GM19238 (cell line): ENCODE data around the gene SNX10.

Experiments used
- DNase-seq: peaks from one replicate; pipeline ENCODE4 v3.0.0; 2011; ENCODE audit warnings: low spot score; ENCODE audit not compliant: insufficient read length

Gene SNX10

DNA sequence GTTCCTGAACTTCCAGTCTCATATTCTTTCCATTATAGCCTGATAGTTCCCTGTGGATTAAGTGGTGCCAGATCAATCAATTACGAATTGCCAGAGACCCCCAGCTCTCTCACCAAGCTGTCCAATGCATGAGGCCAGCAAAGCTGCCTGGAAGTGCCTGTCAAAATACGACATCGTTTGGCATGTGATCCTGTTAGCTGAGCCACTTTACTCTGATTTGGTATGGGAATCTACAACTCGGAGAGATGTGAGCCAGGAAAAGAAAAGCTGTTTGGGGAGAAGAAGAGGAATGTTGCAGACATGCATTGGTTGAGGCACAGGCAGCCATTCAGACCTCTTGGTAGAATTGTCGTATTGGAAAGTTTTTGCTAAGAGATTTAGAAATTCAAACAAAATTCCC, 3.9 kb downstream of the SNX10 start:
- DNase-seq, result no peak

DNA sequence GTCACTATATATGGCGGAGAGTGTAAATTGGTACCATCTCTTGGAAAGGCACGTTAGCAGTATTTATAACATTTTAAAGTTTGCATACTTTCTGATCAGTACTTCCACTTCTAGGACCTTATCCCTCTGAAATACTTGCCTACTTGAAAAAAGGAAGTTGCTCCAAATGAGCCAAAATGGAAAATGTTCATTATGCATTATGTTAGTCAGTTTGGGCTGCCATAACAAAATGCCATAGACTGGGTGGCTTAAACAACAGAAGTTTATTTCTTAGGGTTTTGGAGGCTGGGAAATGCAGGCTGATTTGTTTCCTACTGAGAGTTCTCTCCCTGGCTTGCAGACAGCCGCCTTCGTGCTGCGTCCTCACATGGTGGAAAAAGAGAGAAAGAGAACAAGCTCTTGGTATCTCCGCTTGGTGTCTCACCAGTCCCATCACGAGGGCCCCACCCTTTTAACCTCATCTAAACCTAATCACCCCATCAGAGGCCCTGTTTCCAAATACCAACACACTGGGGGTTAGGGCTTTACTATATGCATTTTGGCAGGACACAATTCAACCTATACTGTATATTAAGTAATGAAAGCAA, 6.9 kb downstream of the SNX10 start:
- no peak for DNase-seq

DNA sequence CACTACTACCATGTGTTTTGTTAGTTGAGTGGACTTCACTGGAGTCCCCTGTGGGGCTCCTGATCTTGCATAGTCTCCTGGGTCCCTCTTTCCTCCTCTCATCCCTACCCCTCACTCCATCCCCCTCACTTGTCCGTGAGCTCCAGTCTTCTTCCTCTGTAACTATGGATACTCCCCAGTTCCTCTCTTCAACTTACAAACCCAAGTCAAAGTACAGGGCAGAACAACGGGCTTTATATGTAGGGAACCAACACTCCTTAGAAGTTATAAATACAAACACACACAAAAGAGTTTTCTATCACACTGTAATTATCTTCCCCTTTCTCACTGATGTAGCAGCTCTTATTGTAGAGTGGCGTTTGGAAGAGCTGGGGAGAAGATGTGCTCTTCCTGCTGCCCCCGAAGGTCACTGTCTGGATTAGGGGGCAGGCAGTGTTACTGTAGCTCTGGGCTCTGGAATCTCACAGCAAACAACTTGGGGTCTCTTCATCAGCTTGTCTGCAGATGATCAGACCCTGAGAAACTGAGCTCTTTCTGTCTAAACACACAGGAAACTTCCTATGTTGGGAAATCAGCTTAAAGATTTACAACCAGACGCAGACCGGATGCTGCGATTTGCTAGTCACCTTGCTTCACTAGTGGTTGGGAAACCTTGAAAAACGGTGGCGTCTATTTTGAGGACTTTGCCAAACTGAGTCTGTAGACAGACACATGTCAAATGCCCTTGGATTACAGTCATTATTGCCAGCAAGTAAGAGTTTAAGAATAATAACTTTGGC, 13.6 kb downstream of the SNX10 start:
- peak; percentile 40 for DNase-seq

DNA sequence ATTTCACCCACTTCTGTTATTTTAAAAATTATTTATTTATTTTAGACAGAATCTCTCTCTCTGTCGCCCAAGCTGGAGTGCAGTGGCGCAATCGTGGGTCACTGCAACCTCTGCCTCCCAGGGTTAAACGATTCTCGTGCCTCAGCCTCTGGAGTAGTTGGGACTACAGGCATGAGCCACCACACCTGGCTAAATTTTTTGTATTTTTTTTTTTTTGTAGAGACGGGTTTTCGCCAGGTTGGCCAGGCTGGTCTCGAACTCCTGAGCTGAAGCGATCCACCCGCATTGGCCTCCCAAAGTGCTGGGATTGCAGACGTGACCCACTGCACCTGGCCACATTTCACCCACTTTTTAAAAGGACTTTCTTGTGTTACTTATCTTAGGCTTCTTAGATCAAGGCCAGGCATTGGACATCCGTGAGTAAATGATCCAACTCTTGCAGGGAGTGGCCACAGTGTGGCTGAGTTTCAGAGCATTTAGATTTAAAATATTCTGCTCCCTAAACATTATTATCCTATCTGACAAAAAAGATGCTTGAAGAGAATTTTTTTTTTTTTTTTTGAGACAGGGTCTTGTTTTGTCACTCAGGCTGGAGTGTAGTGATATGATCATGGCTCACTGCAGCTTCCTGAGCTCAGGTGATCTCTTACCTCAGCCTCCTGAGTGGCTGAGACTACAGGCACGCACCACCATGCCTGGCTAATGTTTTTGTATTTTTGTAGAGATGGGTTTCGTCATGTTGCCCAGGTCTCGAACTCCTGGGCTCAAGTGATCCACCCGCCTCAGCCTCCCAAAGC, 14.4 kb downstream of the SNX10 start:
- no peak for DNase-seq

DNA sequence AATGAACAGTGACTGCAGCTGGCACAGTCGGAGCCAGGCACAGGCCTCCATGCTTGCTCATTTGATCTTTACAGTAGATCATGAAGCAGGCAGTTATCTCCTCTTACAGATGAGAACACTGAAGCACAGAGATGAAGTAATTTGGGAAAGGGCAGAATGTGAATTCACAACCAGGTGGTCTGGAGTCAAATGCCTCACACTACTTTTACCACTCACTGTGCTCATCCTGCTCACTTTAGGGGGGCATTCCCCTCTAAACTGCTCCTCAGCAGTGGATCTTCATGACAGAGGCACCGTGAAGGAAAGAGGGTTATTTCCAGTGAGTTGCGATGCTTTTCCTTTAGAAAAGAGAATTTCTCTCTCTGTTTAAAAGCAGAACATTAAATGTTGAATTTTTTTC, 15.1 kb downstream of the SNX10 start:
- DNase-seq, result no peak

DNA sequence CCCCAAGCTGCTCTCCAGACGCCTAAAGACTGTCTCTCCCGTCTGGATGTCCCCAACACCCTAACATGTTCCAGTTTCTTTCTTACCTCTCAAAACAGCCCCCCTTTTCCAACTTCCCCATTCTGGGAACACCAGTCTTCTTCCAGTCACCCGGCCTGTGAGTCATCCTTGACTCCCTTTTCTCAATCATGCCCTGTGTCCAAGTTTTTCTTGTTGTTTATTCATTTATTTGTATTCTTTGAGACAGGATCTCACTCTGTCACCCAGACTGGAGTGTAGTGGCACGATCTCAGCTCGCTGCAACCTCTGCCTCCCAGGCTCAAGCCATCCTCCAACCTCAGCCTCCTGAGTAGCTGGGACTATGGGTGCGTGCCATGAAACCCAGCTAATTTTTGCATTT, 15.6 kb downstream of the SNX10 start:
- no peak for DNase-seq

DNA sequence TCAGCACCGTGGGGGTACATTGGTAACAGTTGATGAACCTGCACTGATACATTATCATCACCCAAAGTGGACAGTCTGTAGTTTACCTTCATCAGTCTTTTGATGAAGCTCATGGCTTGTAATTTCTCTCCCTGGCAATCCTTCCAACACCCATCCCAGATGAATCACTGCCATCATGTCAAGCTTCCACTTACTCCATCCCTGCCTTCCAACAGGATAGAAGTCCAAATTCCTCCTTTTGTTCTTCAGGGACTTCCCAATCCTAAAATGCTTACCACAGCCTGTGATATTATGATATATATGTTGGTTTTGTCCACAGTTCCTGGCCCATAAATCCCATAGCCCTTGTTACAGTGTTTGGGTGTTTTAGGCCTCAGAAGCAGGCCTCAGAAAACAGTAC, 16.1 kb downstream of the SNX10 start:
- no peak for DNase-seq

DNA sequence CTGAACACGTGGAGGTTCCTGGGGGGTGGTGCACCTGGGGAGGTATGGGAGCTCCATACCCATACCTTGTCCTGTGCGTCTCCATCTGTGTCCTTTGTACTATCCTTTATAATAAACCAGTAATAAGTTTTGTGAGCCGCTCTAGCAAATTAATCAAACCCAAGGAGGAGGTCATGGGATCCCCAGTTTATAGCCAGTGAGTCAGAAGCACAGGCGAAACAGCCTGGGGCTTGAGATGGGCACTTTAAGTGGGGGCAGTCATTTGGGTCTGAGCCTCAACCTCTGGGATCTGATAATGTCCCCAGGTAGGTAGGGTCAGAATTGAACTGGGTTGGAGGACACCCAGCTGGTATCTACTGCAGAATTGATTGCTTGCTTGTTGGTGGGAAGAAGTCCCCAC, 16.9 kb downstream of the SNX10 start:
- no peak for DNase-seq

DNA sequence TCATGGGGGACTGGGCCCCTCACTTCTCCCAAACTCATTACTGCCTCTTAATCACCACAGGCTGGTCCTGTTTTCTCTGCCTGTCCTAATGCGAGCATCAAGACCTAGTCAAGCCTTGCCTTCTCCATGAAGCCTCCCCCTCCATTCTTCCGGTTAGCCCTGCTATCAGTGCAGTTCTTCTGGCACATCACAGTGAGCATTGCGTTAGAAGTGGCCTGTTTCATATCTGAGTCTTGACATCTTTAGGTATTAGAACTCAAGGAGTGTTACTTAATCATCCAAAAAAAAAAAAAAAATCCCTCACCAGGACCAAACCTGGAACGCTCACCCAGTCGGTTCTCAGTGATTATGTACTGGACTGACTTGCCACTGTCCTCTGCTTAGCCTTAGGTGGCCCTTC, 17.4 kb downstream of the SNX10 start:
- no peak for DNase-seq

DNA sequence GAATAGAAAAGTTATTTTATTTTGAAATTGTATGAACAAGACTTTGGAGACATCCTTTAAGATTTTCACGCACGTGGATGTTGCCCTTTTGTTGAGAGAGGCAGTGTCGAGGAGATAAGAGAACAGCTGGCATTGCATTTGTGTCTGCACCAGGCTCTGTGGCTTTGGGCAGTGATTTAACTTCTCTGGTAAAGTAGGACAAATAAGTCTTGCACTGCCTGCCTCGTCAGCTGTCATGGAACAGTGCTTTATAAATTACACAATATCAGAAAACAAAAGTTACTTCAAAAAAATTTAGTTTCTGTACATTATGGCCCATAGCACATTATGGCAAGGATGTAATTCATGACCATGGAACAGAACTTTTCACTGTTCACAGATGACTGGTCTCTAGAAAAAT, 20.1 kb downstream of the SNX10 start:
- no peak for DNase-seq

DNA sequence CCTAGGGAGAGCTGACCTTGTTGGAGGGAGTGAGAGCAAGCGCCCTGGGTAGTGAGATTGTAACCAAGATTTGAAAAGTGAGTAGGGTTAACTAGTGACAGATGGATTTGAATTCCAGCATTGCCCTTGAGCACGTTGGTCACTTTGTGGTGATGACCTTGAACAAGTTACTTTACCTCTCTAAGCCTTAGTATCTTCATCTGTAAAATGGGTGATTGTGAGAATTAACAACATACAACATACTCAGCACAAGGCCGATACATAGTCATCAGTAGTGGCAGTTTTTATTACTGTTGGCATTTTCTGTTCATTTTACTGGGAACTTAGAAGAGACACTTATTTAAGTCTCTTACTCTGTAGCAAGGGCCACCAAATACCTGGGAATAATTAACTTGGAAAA, 25.5 kb downstream of the SNX10 start:
- DNase-seq, result no peak

DNA sequence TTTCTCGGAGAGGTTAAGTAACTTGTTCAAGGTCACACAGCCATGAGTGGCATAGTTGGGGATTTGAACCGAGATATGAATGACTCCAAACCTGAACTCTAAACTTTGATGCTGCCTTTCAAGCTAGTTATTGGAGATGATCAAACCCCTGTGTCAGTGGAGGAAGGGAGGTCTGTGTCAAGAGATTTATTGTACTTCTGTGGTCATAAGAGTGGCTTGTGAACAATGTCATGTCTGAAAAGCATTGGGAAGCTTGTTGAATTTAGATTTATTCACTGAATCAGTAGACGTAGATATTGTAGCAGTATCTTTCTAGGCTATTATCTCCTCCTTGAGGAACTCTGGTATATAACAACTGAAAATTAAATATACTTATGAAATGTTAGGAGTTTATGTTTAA, 27.3 kb downstream of the SNX10 start:
- DNase-seq, result no peak

DNA sequence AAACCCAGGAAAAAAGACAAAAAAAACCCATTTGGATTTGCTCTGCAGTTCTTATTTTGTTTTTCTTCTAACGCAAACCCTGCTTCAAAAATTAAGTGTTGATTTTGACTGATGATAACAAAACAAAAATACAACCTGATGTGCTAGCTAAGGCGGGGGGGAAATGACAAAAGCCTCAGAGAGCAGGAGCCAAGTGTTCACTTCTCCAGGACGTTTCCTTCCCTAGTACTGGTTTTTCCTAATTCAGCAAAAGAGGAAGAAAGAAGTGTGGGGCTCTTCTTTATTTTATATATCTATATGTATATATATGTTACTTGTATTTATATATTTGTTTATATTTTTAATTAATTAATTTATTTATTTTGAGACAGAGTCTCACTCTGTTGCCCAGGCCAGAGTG, 28.0 kb downstream of the SNX10 start:
- no peak for DNase-seq

DNA sequence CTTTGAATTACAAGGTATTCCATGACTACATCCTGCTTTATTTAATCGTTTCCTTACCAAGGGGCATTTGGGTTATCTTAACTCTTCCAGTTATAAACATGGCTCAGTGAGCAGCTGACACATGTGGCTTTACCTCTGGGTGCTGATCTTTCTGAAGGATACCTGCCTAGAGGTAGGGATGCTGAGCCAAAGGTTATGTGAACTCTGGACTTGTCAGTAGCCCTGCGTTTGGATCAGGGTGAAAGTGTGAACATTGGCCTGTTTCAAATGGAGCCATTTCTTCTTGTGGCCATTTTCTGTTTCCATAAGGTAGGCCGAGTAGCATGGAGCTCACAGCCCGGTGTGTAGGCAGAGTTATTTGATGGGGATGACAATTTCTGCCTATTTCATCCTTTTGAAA, 29.2 kb downstream of the SNX10 start:
- DNase-seq, result no peak

DNA sequence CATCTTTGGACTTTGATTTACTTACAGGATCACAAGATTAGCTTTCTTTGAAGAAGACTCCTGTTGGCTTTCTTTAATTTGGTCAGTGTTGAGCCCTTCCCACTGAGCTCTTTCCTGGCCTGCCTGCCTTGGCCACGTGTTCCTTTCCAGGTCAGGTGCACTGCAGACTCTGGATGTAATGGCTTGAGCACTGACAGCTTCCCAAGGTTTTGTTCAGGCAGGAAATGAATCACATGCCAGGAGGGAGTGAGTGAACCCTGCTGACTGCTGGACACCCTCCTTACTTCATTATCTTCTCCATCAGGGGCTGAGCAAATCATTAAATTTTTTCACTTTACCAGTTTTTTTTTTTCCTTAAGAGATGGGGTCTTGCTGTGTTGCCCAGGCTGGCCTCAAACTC, 29.8 kb downstream of the SNX10 start:
- DNase-seq, result no peak

DNA sequence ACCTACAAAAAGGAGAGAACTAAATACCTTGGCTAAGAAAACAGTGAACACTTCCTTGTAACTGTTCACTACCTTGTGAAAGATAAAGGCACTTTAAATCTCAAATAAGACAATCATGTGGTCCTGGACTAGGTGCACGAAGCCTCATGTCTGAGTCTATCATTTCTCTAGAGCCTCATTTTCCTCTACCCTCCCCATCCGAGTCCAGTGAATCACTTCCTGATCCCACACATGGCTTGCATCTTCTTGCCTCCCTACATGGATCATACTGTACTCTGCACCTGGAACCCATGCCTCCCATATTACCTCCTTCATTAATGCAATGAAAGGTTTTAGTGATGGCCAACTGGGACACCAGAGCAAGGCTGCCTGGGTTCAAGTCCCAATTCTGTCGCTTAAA, 34.5 kb downstream of the SNX10 start:
- DNase-seq, result no peak

DNA sequence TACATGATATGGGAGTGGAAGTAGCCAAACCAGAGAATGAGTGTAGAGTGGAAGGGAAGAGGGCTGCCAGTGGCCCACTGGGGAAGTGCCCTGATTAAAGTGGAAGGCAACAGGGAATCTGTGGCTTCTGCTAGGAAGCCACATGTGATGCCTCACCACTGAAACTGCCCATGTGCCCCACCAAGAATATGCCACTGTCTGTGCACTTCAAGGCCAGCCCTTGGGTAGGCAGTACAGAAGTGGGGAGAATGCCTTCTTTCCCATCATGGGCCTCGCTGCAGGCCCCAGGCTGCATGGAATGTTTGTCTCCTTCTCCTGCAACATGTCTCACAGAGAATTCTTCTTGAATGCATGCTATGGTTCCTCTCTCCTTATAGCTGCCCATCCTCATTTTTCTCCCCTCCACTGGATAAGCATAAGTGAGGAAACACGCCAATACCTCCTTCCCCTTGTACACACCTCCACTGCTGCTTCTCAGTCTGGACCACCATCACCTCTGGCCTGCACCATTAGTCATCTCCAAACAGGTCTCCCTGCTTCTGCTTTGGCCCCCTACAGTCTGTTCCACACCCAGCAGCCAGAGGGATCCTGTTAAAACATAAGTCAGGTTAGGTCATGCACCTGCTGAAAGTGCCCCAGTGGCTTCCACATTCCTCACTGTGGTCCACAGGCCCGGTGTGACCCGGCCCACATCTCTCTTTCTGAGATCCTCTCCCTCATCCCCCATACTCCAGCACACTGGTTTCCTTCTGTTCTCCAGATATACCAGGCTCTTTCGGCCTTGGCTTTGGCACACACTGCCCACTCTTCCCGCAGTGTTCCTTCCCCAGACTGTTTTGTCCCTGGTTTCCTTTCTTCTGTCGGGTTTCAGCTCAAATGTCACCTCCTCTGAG, 37.1 kb downstream of the SNX10 start:
- no peak for DNase-seq

DNA sequence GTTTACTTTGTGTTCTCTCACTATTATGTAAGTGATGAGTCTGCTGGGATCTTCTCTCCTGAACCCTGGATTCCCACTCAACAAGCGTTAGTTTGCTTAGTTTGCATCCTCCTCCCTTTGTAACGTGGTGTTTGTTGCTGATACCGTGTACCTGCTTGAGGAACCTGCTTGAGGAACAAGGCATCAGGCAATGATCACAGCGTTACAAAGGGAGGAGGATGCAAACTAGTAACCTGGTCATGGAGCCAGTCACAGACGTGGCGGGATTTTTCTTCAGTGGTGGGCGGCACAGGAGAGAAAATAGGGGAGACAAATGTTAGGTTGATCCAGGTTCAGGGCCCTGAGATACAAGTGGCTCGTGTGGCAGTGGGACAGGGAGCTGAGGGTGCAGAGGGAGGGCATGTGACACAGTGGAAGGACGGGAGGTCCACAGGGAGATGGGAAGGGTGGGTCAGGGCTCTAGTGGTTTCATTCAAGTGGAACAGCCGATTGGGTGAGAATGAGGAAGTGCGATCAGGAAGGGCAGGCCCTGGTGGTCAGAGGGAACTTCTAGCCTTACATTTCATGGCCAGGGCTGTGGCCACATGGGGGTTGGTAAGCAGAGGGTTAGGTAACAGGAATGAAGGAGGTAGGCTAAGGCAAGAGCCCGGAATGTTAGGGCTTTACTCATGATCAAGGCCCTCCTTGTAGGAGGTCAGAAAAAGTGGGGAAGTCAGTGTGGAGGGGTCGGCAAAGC, 38.0 kb downstream of the SNX10 start:
- no peak for DNase-seq

DNA sequence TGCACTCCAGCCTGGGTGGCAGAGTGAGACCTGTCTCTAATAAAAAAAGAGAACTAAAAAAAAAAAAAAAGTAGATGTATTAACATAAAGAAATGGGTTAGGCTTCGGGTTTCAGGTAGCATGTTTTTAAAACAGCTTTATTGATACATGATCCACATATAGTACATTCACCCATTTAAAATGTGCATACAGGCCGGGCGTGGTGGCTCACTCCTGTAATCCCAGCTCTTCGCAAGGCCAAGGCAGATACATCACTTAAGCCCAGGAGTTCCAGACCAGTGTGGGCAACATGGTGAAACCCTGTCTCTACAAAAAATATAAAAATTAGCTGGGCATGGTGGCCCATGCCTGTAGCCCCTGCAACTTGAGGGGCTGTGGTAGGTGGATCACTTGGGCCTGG, 39.5 kb downstream of the SNX10 start:
- no peak for DNase-seq

DNA sequence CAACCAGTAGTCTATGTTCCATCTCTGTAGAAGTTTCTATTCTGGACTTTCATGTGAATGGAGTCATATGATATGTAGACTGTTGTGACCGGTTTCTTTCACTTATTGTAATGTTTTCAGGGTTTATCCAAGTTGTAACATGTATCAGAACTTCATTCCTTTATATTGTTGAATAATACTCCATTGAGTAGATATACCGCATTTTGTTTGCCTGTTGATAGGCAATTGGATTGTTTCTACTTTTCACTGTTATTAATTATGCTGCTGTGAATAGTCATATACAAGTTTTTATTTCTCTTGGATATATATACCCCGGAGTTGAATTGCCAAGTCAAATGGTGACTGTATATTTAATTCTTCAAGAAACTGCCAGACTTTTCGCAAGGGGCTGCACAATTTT, 40.1 kb downstream of the SNX10 start:
- DNase-seq, result no peak

DNA sequence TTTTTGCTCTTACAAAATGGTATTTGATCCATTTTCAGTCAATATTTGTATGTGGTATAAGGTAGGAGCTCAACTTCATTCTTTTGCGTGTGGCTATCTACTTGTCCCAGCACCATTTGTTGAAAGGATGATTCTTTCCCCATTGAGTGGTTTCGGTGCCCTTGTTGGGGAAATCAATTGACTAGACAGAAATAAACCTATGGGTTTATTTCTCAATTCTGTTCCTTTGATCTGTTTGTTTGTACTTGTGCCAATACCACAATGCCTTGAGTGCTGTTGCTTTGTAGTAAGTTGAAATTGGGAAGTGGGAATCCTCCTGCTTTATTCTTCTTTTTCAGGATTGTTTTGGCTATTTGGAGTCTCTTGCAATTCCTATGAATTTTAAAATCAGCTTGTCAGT, 41.0 kb downstream of the SNX10 start:
- DNase-seq, result no peak
